GM18499 (cell line): ENCODE data around the gene ADARB2.
"Not testable (repeated sequence)": the region's sequence is repeated elsewhere in the genome, so short reads cannot be mapped to it uniquely, and the experiment has no call there.

Source experiments
- ATAC-seq: cut with Tn5 transposase; IDR thresholded peaks from one replicate; pipeline ENCODE4 v1.9.1; 2021; ENCODE audit warnings: moderate number of reproducible peaks; ENCODE audit not compliant: insufficient read depth, unreplicated experiment

The ADARB2 gene

GRCh38 chr10:1422275-1422674, 315.1 kb downstream of the ADARB2 start:
- ATAC-seq = no peak

GRCh38 chr10:1420661-1421362, 316.5 kb downstream of the ADARB2 start:
- ATAC-seq = peak; percentile 88

- no peak for ATAC-seq
These were observed 317.3 kb downstream of the ADARB2 start for GRCh38 chr10:1419796-1420610.

- no peak for ATAC-seq
These were observed 319.2 kb downstream of the ADARB2 start for GRCh38 chr10:1418031-1418550.

- ATAC-seq = no peak
These were observed 319.8 kb downstream of the ADARB2 start for GRCh38 chr10:1417574-1417973.

- no peak for ATAC-seq
These were observed 320.8 kb downstream of the ADARB2 start for GRCh38 chr10:1416456-1417037.

- no peak for ATAC-seq
These were observed 322.4 kb downstream of the ADARB2 start for GRCh38 chr10:1414893-1415292.

GRCh38 chr10:1414346-1414745, 323.0 kb downstream of the ADARB2 start:
- ATAC-seq = not testable (repeated sequence)

- no peak for ATAC-seq
These were observed 323.5 kb downstream of the ADARB2 start for GRCh38 chr10:1413823-1414222.

- no peak for ATAC-seq
These were observed 324.1 kb downstream of the ADARB2 start for GRCh38 chr10:1413256-1413655.

GRCh38 chr10:1412531-1413189, 324.7 kb downstream of the ADARB2 start:
- ATAC-seq = no peak

GRCh38 chr10:1411956-1412355, 325.4 kb downstream of the ADARB2 start:
- no peak for ATAC-seq

- no peak for ATAC-seq
These were observed 325.9 kb downstream of the ADARB2 start for GRCh38 chr10:1411451-1411850.

GRCh38 chr10:1410469-1411395, 326.6 kb downstream of the ADARB2 start:
- ATAC-seq = no peak

- ATAC-seq = no peak
These were observed 327.3 kb downstream of the ADARB2 start for GRCh38 chr10:1410032-1410431.

GRCh38 chr10:1409392-1409791, 327.9 kb downstream of the ADARB2 start:
- ATAC-seq = no peak

- ATAC-seq = no peak
These were observed 328.5 kb downstream of the ADARB2 start for GRCh38 chr10:1408651-1409367.

- no peak for ATAC-seq
These were observed 330.1 kb downstream of the ADARB2 start for GRCh38 chr10:1406967-1407945.
